Measurements from ENCODE around the gene CORT. TPM values are rescaled to one million over a fixed set of nuclear protein-coding genes. Genes with fewer than 3 reads are reported as not detected.
A peak's percentile ranks its signal among the peaks of the same experiment; 100 is the strongest.
"Not testable (repeated sequence)": the region's sequence is repeated elsewhere in the genome, so short reads cannot be mapped to it uniquely, and the experiment has no call there.

Gene CORT
- total and polyA plus RNA-seq, 2 experiments from 2014 or later: 0.22 TPM; not detected in 1

- peak overlapping the region; percentile 58 for H2AFZ ChIP-seq
- no peaks in the 10 kb centered on the region for H3F3A ChIP-seq (ENCODE audit: insufficient read depth)
- no peaks in the 10 kb centered on the region for H3K9me2 ChIP-seq (ENCODE audit: insufficient read depth)
- no peak overlapping the region for H3K4me2 ChIP-seq (ENCODE audit: unreplicated experiment)
- in situ Hi-C loops (cut with MboI): no loop called here
- 30 to 40% methylated on average over 9 of the region's 9 CpGs for WGBS, 2 experiments (ENCODE audit: low coverage in 1 of 2, low lambda C conversion rate in 2 of 2, missing lambda C conversion rate in 2 of 2)
- TF ChIP-seq EZH2 (IDR thresholded peaks at IDR 0.05; ENCODE audit: insufficient read depth, poor library complexity, severe bottlenecking): no peak
- no peak for TF ChIP-seq EZH2phosphoT487 (IDR thresholded peaks at IDR 0.05; ENCODE audit: insufficient read depth, low read depth)
- no peaks in the 10 kb centered on the region for H3K4me1 ChIP-seq (ENCODE audit: insufficient read depth)
- peak overlapping the region; percentile 44 for H3K9ac ChIP-seq
- H3K36me3 ChIP-seq (ENCODE audit: low read depth): no peaks in the 10 kb centered on the region
- H3K27ac ChIP-seq: no peak overlapping the region
- no peak overlapping the region for H3K4me3 ChIP-seq
- DNase-seq: peak; percentile 84
- H3K9me3 ChIP-seq (ENCODE audit: low read depth): no peaks in the 10 kb centered on the region
- H3K27me3 ChIP-seq (replicated peaks; ENCODE audit: insufficient read depth): no peaks in the 10 kb centered on the region
- H4K20me1 ChIP-seq (ENCODE audit: insufficient read depth): no peaks in the 10 kb centered on the region
- no peaks in the 10 kb centered on the region for H3K79me2 ChIP-seq (ENCODE audit: insufficient read depth)
Observed at GRCh38 chr1:10424034-10424433, 25.8 kb upstream of the CORT start.

- Histone ChIP-seq H3K9me2 (ENCODE audit: insufficient read depth) (no peaks in the 10 kb centered on the region), H3K4me3 (no peak overlapping the region), H3K36me3 (ENCODE audit: low read depth) (no peaks in the 10 kb centered on the region), H3K4me2 (ENCODE audit: unreplicated experiment) (no peak overlapping the region), H3K27me3 (replicated peaks; ENCODE audit: insufficient read depth) (no peaks in the 10 kb centered on the region), H2AFZ (peak overlapping the region; percentile 58; the same call in 1 of the 2 replicates), H4K20me1 (ENCODE audit: insufficient read depth) (no peaks in the 10 kb centered on the region), H3K4me1 (ENCODE audit: insufficient read depth) (no peaks in the 10 kb centered on the region), H3K27ac (no peak overlapping the region), H3K79me2 (ENCODE audit: insufficient read depth) (no peaks in the 10 kb centered on the region), H3K9me3 (ENCODE audit: low read depth) (no peaks in the 10 kb centered on the region), H3F3A (ENCODE audit: insufficient read depth) (no peaks in the 10 kb centered on the region), H3K9ac (no peak overlapping the region)
- 84% methylated on average over 8 of the region's 8 CpGs for WGBS, 2 experiments (ENCODE audit: low coverage in 1 of 2, low lambda C conversion rate in 2 of 2, missing lambda C conversion rate in 2 of 2)
- no peak for DNase-seq
- in situ Hi-C loops (cut with MboI): no loop called here
- no peak for TF ChIP-seq EZH2 (IDR thresholded peaks at IDR 0.05; ENCODE audit: insufficient read depth, poor library complexity, severe bottlenecking)
- no peak for TF ChIP-seq EZH2phosphoT487 (IDR thresholded peaks at IDR 0.05; ENCODE audit: insufficient read depth, low read depth)
Observed at GRCh38 chr1:10424651-10425050, 25.2 kb upstream of the CORT start.

GRCh38 chr1:10425826-10426534 lies 23.9 kb upstream of the CORT start:
- H3K4me1 ChIP-seq (ENCODE audit: insufficient read depth); H3K27ac ChIP-seq; H3F3A ChIP-seq (ENCODE audit: insufficient read depth); DNase-seq; H3K27me3 ChIP-seq (replicated peaks; ENCODE audit: insufficient read depth); H3K36me3 ChIP-seq (ENCODE audit: low read depth); in situ Hi-C loops (cut with MboI); H4K20me1 ChIP-seq (ENCODE audit: insufficient read depth); H3K9me3 ChIP-seq (ENCODE audit: low read depth); H3K79me2 ChIP-seq (ENCODE audit: insufficient read depth); H3K9me2 ChIP-seq (ENCODE audit: insufficient read depth): not testable (repeated sequence)
- peak overlapping the region; percentile 60 for H3K4me3 ChIP-seq
- WGBS, 2 experiments (ENCODE audit: low coverage in 1 of 2, low lambda C conversion rate in 2 of 2, missing lambda C conversion rate in 2 of 2): 66 to 74% methylated on average over 21 of the region's 21 CpGs
- peak overlapping the region; percentile 75 for H3K4me2 ChIP-seq (ENCODE audit: unreplicated experiment)
- peak overlapping the region; percentile 86 for H2AFZ ChIP-seq
- peak overlapping the region; percentile 60 for H3K9ac ChIP-seq

- H3F3A ChIP-seq (ENCODE audit: insufficient read depth); H4K20me1 ChIP-seq (ENCODE audit: insufficient read depth); H3K4me2 ChIP-seq (ENCODE audit: unreplicated experiment); in situ Hi-C loops (cut with MboI); H3K4me1 ChIP-seq (ENCODE audit: insufficient read depth); H3K79me2 ChIP-seq (ENCODE audit: insufficient read depth); H3K9me2 ChIP-seq (ENCODE audit: insufficient read depth); H3K9ac ChIP-seq; H3K9me3 ChIP-seq (ENCODE audit: low read depth); H3K4me3 ChIP-seq; H3K27me3 ChIP-seq (replicated peaks; ENCODE audit: insufficient read depth); H3K36me3 ChIP-seq (ENCODE audit: low read depth); H3K27ac ChIP-seq; H2AFZ ChIP-seq; DNase-seq: not testable (repeated sequence)
- WGBS, 2 experiments (ENCODE audit: low coverage in 1 of 2, low lambda C conversion rate in 2 of 2, missing lambda C conversion rate in 2 of 2): 98% methylated on average over 9 to 14 of the region's 21 CpGs
Observed at GRCh38 chr1:10426535-10426848, 23.3 kb upstream of the CORT start.

DNA sequence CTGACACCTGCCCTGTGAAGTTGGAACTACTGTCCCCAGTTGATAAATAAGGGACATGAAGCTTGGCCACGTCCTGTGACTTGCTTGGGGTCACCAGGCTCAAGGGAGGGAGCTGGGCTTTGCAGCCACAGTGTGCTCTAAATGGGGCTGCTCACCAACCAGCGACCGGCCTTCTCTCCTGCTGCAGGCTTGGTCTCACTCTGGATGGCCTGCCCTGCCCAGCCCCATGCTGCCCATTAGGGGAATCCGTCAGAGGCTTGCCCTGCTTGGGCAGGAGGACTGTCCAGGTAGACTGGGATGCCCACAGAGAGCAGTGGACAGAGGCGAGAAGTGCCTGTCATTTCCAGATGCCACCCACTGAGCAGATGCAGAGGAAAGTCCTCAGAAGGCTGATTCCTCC lies 20.8 kb upstream of the CORT start:
- in situ Hi-C loops (cut with MboI): no loop called here
- Histone ChIP-seq H3K79me2 (ENCODE audit: insufficient read depth) (peaks cover 18% of the 10 kb centered on the region), H3K4me3 (no peak overlapping the region), H3K9me2 (ENCODE audit: insufficient read depth) (no peaks in the 10 kb centered on the region), H3F3A (ENCODE audit: insufficient read depth) (no peaks in the 10 kb centered on the region), H3K9ac (no peak overlapping the region), H2AFZ (no peak overlapping the region), H3K36me3 (ENCODE audit: low read depth) (no peaks in the 10 kb centered on the region), H3K4me2 (ENCODE audit: unreplicated experiment) (no peak overlapping the region), H3K27me3 (replicated peaks; ENCODE audit: insufficient read depth) (no peaks in the 10 kb centered on the region), H3K27ac (no peak overlapping the region), H3K9me3 (ENCODE audit: low read depth) (no peaks in the 10 kb centered on the region), H3K4me1 (ENCODE audit: insufficient read depth) (peaks cover 10% of the 10 kb centered on the region), H4K20me1 (ENCODE audit: insufficient read depth) (no peaks in the 10 kb centered on the region)
- TF ChIP-seq EZH2 (IDR thresholded peaks at IDR 0.05; ENCODE audit: insufficient read depth, poor library complexity, severe bottlenecking): no peak
- TF ChIP-seq EZH2phosphoT487 (IDR thresholded peaks at IDR 0.05; ENCODE audit: insufficient read depth, low read depth): no peak
- DNase-seq: no peak
- WGBS, 2 experiments (ENCODE audit: low coverage in 1 of 2, low lambda C conversion rate in 2 of 2, missing lambda C conversion rate in 2 of 2): 73 to 76% methylated on average over 5 of the region's 5 CpGs
